Mammary epithelial cell (primary cell): ENCODE measurements around the gene JAK3.

Source experiments
- CTCF ChIP-seq, 2 donors: IDR thresholded peaks in 1 of 2; conservative IDR thresholded peaks in 1 of 2; 2 replicates each; pipeline ENCODE4 v1.5.1; 2011 to 2012; ENCODE audit warnings: inconsistent platforms in 2 of 2, low read length in 2 of 2, mild to moderate bottlenecking in 2 of 2, control low read depth in 1 of 2, low read depth in 1 of 2; ENCODE audit not compliant: insufficient read depth in 1 of 2; ENCODE audit errors: extremely low read depth in 1 of 2
- EZH2 ChIP-seq: IDR thresholded peaks from 2 replicates; pipeline ENCODE4 v1.6.1; 2012; ENCODE audit warnings: low read length, inconsistent platforms, borderline replicate concordance

DNA sequence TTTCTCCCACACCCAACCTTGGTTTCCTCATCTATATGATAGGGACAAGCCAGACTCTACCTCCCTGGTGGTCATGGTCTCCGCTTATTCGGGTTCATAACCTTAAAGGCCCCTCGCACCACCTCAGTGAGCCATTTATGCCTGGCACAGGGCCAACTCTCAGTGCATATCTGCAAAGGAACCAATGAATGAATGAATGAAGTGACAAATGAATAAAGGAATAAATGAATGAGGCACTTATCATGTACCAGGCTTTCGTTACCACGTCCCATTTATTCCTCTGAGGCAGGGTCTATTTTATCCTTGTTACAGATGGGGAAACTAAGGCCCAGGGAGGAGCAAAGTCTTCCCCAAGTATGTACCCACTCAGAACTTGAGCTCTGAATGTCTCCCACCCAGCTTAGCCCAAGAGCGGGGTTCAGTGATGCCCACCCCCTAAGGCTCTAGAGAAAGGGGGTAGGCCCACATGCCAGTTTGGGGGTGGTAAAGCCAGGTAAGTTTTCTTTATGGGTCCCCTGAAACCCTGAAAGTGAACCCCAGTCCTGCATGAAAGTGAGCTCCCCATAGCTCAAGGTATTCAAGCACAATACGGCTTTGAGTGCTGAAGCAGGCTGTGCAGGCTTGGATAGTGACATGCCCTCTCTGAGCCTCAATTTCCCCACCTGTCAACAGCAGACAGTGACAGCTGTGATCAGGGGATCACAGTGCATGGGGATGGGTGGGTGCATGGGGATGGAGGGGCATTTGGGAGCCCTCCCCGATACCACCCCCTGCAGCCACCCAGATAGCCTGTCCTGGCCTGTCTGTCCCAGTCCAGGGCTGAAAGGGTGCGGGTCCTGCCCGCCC lies 23.5 kb upstream of the JAK3 start:
- no peak for TF ChIP-seq CTCF (conservative IDR thresholded peaks at IDR 0.05 in 1 of 2, IDR thresholded peaks at IDR 0.05 in 1 of 2; ENCODE audit: extremely low read depth in 1 of 2, insufficient read depth in 1 of 2, low read depth in 1 of 2, low read length in 2 of 2)
- TF ChIP-seq EZH2: peak; percentile 52
